Esophagus muscularis mucosa (tissue), 4 donors: ENCODE measurements around the gene AGK. TPM values are rescaled to one million over a fixed set of nuclear protein-coding genes. Genes with fewer than 3 reads are reported as not detected.

Experiments used
- DNase-seq: peaks from one replicate; pipeline ENCODE4 v3.0.0-alpha.2; 2017; ENCODE audit errors: extremely low spot score
- H3K27ac ChIP-seq, 4 donors: fragments of 200-600 bp; sonication (generic); replicated peaks in 1 of 4; 1 replicate in 3 of 4; 2 replicates in 1 of 4; pipeline ENCODE4 v1.5.1; 2016 to 2019; ENCODE audit warnings: mild to moderate bottlenecking in 1 of 4
- H3K27me3 ChIP-seq, 4 donors: fragments of 200-600 bp; sonication (generic); one replicate each; pipeline versions ENCODE4 v1.5.1 to v1.6.0; 2016 to 2019
- H3K36me3 ChIP-seq, 4 donors: fragments of 200-600 bp; sonication (generic); one replicate each; pipeline ENCODE4 v1.5.1; 2016 to 2019
- H3K4me1 ChIP-seq, 4 donors: fragments of 200-600 bp; sonication (generic); one replicate each; pipeline ENCODE4 v1.5.1; 2016 to 2019
- H3K4me3 ChIP-seq, 4 donors: fragments of 200-600 bp; sonication (generic); 1 replicate in 2 of 4; 2 replicates in 2 of 4; pipeline ENCODE4 v1.5.1; 2016 to 2019; ENCODE audit warnings: mild to moderate bottlenecking in 4 of 4, moderate library complexity in 1 of 4
- H3K9me3 ChIP-seq, 4 donors: fragments of 200-600 bp; sonication (generic); 1 replicate in 3 of 4; 2 replicates in 1 of 4; pipeline ENCODE4 v1.5.1; 2016 to 2019
- CTCF ChIP-seq, 3 experiments: fragments of 200-600 bp in 2 of 3; fragments of 450-650 bp in 1 of 3; sonication (generic) in 2 of 3; IDR thresholded peaks; one replicate each; pipeline ENCODE4 v1.5.1; 2017 to 2019; ENCODE audit warnings: antibody characterized with exemption in 3 of 3, mild to moderate bottlenecking in 2 of 3, moderate library complexity in 1 of 3
- EP300 ChIP-seq: sonication (generic); formaldehyde crosslinking; IDR thresholded peaks from one replicate; pipeline ENCODE4 v1.6.1; 2017; ENCODE audit warnings: antibody characterized with exemption
- POLR2A ChIP-seq: fragments of 450-650 bp; IDR thresholded peaks from one replicate; pipeline ENCODE4 v1.6.1; 2017; ENCODE audit warnings: antibody characterized with exemption, moderate library complexity, mild to moderate bottlenecking, low read depth
- POLR2AphosphoS5 ChIP-seq, 2 donors: sonication (generic); formaldehyde crosslinking; IDR thresholded peaks; one replicate each; pipeline ENCODE4 v1.6.1; 2017; ENCODE audit warnings: antibody characterized with exemption in 2 of 2
- WGBS: methylation state at CpG from one replicate; pipeline ENCODE4 v1.1.5; 2018; 5-methylcytosine and 5-hydroxymethylcytosine counted together
- intact Hi-C: fragments of 100-400 bp; cut with DNase I; formaldehyde crosslinking; loops from one replicate; pipeline ENCODE4 v1.15.1; 2023
- total RNA-seq, 4 donors: library from RNA; depleted of rRNA; stranded (reverse); fragments of >200 nt; gene quantifications; one replicate each; pipeline versions ENCODE4 v1.1.0 to v1.2.1, GENCODE V29; 2016

The AGK gene
- total RNA-seq, 4 donors from 2014 or later: 17.9 to 23.4 (median 19.2) TPM

DNA sequence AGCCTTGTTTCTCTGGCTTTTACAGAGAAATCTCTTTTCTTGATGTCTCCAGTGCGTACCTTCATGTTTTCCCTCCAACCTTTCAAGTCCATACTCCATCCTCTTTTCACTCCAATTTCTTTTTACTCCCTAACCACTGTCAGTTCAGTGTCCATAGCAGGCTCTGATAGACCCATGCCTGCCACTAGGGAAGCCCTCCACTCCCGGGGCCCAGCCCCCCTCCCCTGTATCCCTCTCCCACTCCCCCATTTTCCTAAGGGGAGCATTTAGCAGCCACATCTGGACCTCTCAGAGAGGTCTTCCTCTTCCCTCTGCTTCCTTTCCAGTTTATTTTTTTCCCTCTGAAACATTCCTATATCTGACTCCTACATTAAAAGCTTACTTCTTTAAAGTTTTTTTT, 117.6 kb downstream of the AGK start:
- Histone ChIP-seq H3K27me3 (no peaks in the 10 kb centered on the region), H3K4me1 (no peaks in the 10 kb centered on the region), H3K4me3 (no peak overlapping the region), H3K9me3 (no peaks in the 10 kb centered on the region), H3K36me3 (peaks cover 22 to 76% (median 56%) of the 10 kb centered on the region in 4 donors), H3K27ac (no peak overlapping the region)
- intact Hi-C loops: no loop called here
- 84% methylated on average over 2 of the region's 2 CpGs for WGBS
- DNase-seq: no peak
- TF ChIP-seq CTCF (IDR thresholded peaks at IDR 0.05) (no peak), POLR2AphosphoS5 (IDR thresholded peaks at IDR 0.05) (no peak), EP300 (no peak), POLR2A (no peak)

GRCh38 chr7:141671705-141672496, 120.7 kb downstream of the AGK start:
- Histone ChIP-seq H3K36me3 (peaks cover 0 to 52% (median 29%) of the 10 kb centered on the region in 4 donors), H3K4me1 (peaks cover 0 to 8% (median 2%) of the 10 kb centered on the region in 4 donors), H3K4me3 (no peak overlapping the region), H3K27me3 (no peaks in the 10 kb centered on the region), H3K9me3 (no peaks in the 10 kb centered on the region), H3K27ac (no peak overlapping the region)
- intact Hi-C loops: no loop called here
- TF ChIP-seq CTCF (IDR thresholded peaks at IDR 0.05): no peak
- no peak for TF ChIP-seq POLR2AphosphoS5 (IDR thresholded peaks at IDR 0.05)
- TF ChIP-seq EP300: no peak
- TF ChIP-seq POLR2A: no peak
- DNase-seq: no peak
- 86% methylated on average over 7 of the region's 7 CpGs for WGBS

- TF ChIP-seq CTCF (IDR thresholded peaks at IDR 0.05) (no peak), EP300 (no peak), POLR2A (no peak), POLR2AphosphoS5 (IDR thresholded peaks at IDR 0.05) (no peak)
- no peaks in the 10 kb centered on the region for H3K27me3 ChIP-seq
- no peak for DNase-seq
- H3K36me3 ChIP-seq: peaks cover 0 to 50% (median 27%) of the 10 kb centered on the region in 4 donors
- no peaks in the 10 kb centered on the region for H3K9me3 ChIP-seq
- no peak overlapping the region for H3K4me3 ChIP-seq
- WGBS: 88% methylated on average over 3 of the region's 3 CpGs
- peaks cover 0 to 8% (median 2%) of the 10 kb centered on the region in 4 donors for H3K4me1 ChIP-seq
- H3K27ac ChIP-seq: no peak overlapping the region
- intact Hi-C loops: no loop called here
Measured at GRCh38 chr7:141673346-141673745, 122.1 kb downstream of the AGK start.

DNA sequence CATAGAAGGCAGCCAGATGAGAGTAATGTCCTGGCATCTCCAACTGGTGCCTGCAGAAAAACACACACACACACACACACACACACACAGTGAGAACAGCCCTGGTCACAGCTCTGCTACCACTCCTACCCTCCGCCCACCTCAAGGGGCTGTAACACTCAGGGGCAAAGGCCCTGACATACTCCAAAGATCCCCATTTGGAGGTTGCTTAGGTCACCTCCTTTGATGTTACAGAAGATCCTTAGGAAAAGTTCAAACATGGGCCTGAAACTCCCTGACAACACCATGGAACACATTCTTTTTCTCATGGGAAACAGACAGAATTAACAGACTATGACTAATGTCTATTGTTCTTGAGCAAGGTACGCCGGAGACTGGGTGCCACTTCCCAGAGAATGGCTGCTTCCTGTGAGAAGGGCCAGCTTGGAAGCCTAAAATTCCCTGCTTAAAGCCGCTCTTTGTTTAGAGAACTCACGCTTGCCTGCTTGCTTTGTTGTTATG, 123.0 kb downstream of the AGK start:
- intact Hi-C loops: no loop called here
- Histone ChIP-seq H3K9me3 (no peaks in the 10 kb centered on the region), H3K4me3 (no peak overlapping the region), H3K27me3 (no peaks in the 10 kb centered on the region), H3K27ac (peak overlapping the region in 3 of 4 donors; percentile 25 to 51 (median 36)), H3K4me1 (peaks cover 0 to 8% (median 2%) of the 10 kb centered on the region in 4 donors), H3K36me3 (peaks cover 0 to 53% (median 27%) of the 10 kb centered on the region in 4 donors)
- WGBS: 71% methylated on average over 5 of the region's 5 CpGs
- TF ChIP-seq POLR2A: no peak
- TF ChIP-seq POLR2AphosphoS5 (IDR thresholded peaks at IDR 0.05): peak in 1 of 2 donors; percentile 23
- DNase-seq: no peak

- TF ChIP-seq CTCF (IDR thresholded peaks at IDR 0.05) (peak in 2 of 3 experiments; percentile 10 to 34), POLR2AphosphoS5 (IDR thresholded peaks at IDR 0.05) (no peak)
- no peak overlapping the region for H3K4me3 ChIP-seq
- intact Hi-C loops: no loop called here
- 58% methylated on average over 4 of the region's 4 CpGs for WGBS
- no peak for DNase-seq
- peak overlapping the region in 3 of 4 donors; percentile 17 to 44 (median 30) for H3K27ac ChIP-seq
- H3K9me3 ChIP-seq: no peaks in the 10 kb centered on the region
- peaks cover 0 to 8% (median 2%) of the 10 kb centered on the region in 4 donors for H3K4me1 ChIP-seq
- H3K36me3 ChIP-seq: peaks cover 0 to 57% (median 27%) of the 10 kb centered on the region in 4 donors
- H3K27me3 ChIP-seq: no peaks in the 10 kb centered on the region
Measured at GRCh38 chr7:141674702-141675101, 123.5 kb downstream of the AGK start.
